NT2/D1 (cell line): Measurements from ENCODE around the gene CYP2W1.

ENCODE experiments used
- DNase-seq: peaks from one replicate; pipeline ENCODE4 v3.0.0-alpha.2; 2011; ENCODE audit warnings: low read depth, low spot score
- H3K27me3 ChIP-seq: 2 replicates; pipeline ENCODE4 v1.6.0; 2011; ENCODE audit warnings: mild to moderate bottlenecking; ENCODE audit not compliant: insufficient read length, insufficient read depth
- H3K36me3 ChIP-seq: 2 replicates; pipeline ENCODE4 v1.6.1; 2011; ENCODE audit warnings: mild to moderate bottlenecking, low read length, mixed read lengths; ENCODE audit not compliant: insufficient read depth, insufficient read length
- H3K4me1 ChIP-seq: 2 replicates; pipeline ENCODE4 v1.5.1; 2011; ENCODE audit not compliant: insufficient read depth, insufficient read length
- H3K4me3 ChIP-seq: 2 replicates; pipeline ENCODE4 v1.5.1; 2011; ENCODE audit warnings: low read depth; ENCODE audit not compliant: insufficient read length
- H3K9ac ChIP-seq: 2 replicates; pipeline ENCODE4 v1.6.0; 2011; ENCODE audit warnings: low read depth; ENCODE audit not compliant: insufficient read length
- H3K9me3 ChIP-seq: 2 replicates; pipeline ENCODE4 v1.5.1; 2011; ENCODE audit warnings: mild to moderate bottlenecking, low read length; ENCODE audit not compliant: insufficient read depth
- SUZ12 ChIP-seq: IDR thresholded peaks from 2 replicates; pipeline ENCODE4 v1.6.1; 2011; ENCODE audit not compliant: insufficient read length, insufficient read depth; ENCODE audit errors: extremely low read depth
- YY1 ChIP-seq: IDR thresholded peaks from 2 replicates; pipeline ENCODE4 v1.6.1; 2011; ENCODE audit not compliant: insufficient read length, insufficient read depth
- ZNF274 ChIP-seq: IDR thresholded peaks from 2 replicates; pipeline ENCODE4 v1.6.1; 2011; ENCODE audit warnings: mild to moderate bottlenecking, low read depth, low read length

The CYP2W1 gene

GRCh38 chr7:977326-978048, 5.5 kb upstream of the CYP2W1 start:
- Histone ChIP-seq H3K4me3 (no peak overlapping the region), H3K9ac (no peak overlapping the region)
- DNase-seq = no peak

GRCh38 chr7:978049-978346, 5.0 kb upstream of the CYP2W1 start:
- Histone ChIP-seq H3K9ac (no peak overlapping the region), H3K27me3 (no peaks in the 10 kb centered on the region), H3K4me3 (no peak overlapping the region), H3K36me3 (peaks cover 5% of the 10 kb centered on the region), H3K9me3 (no peaks in the 10 kb centered on the region), H3K4me1 (peaks cover 12% of the 10 kb centered on the region)
- DNase-seq = no peak
- TF ChIP-seq YY1 (no peak), SUZ12 (no peak), ZNF274 (no peak)

More at GRCh38 chr7:977326-978048, 5.5 kb upstream of the CYP2W1 start:
- peaks cover 10% of the 10 kb centered on the region for H3K36me3 ChIP-seq
- no peaks in the 10 kb centered on the region for H3K27me3 ChIP-seq
- no peaks in the 10 kb centered on the region for H3K9me3 ChIP-seq
- peaks cover 12% of the 10 kb centered on the region for H3K4me1 ChIP-seq
- TF ChIP-seq SUZ12 (no peak), ZNF274 (no peak), YY1 (no peak)

GRCh38 chr7:978416-979091, 4.4 kb upstream of the CYP2W1 start:
- DNase-seq = no peak
- Histone ChIP-seq H3K4me1 (peaks cover 12% of the 10 kb centered on the region), H3K4me3 (no peak overlapping the region), H3K36me3 (no peaks in the 10 kb centered on the region), H3K27me3 (no peaks in the 10 kb centered on the region), H3K9ac (no peak overlapping the region), H3K9me3 (no peaks in the 10 kb centered on the region)
- TF ChIP-seq ZNF274 (no peak), SUZ12 (no peak), YY1 (no peak)

GRCh38 chr7:979151-979550, 3.8 kb upstream of the CYP2W1 start:
- Histone ChIP-seq H3K27me3 (no peaks in the 10 kb centered on the region), H3K4me3 (no peak overlapping the region), H3K9ac (no peak overlapping the region), H3K9me3 (no peaks in the 10 kb centered on the region), H3K4me1 (peaks cover 13% of the 10 kb centered on the region), H3K36me3 (no peaks in the 10 kb centered on the region)
- DNase-seq = no peak
- TF ChIP-seq ZNF274 (no peak), YY1 (no peak), SUZ12 (no peak)

- H3K4me1 ChIP-seq = peaks cover 13% of the 10 kb centered on the region
Measured at GRCh38 chr7:979886-980571, 3.0 kb upstream of the CYP2W1 start.

GRCh38 chr7:981793-982510, 1.0 kb upstream of the CYP2W1 start:
- H3K9ac ChIP-seq = no peak overlapping the region
- no peak for DNase-seq
- no peaks in the 10 kb centered on the region for H3K27me3 ChIP-seq
- no peak overlapping the region for H3K4me3 ChIP-seq
- H3K4me1 ChIP-seq = peaks cover 20% of the 10 kb centered on the region
- no peaks in the 10 kb centered on the region for H3K36me3 ChIP-seq
- TF ChIP-seq ZNF274 (no peak), YY1 (no peak), SUZ12 (no peak)
- H3K9me3 ChIP-seq = no peaks in the 10 kb centered on the region

More at GRCh38 chr7:979886-980571, 3.0 kb upstream of the CYP2W1 start:
- no peaks in the 10 kb centered on the region for H3K27me3 ChIP-seq
- H3K4me3 ChIP-seq = no peak overlapping the region
- no peaks in the 10 kb centered on the region for H3K9me3 ChIP-seq
- H3K9ac ChIP-seq = no peak overlapping the region
- DNase-seq = no peak
- no peak for TF ChIP-seq YY1
- no peak for TF ChIP-seq SUZ12
- no peak for TF ChIP-seq ZNF274
- no peaks in the 10 kb centered on the region for H3K36me3 ChIP-seq
